Measurements from ENCODE around the gene DNAJB1.

Gene DNAJB1

DNA sequence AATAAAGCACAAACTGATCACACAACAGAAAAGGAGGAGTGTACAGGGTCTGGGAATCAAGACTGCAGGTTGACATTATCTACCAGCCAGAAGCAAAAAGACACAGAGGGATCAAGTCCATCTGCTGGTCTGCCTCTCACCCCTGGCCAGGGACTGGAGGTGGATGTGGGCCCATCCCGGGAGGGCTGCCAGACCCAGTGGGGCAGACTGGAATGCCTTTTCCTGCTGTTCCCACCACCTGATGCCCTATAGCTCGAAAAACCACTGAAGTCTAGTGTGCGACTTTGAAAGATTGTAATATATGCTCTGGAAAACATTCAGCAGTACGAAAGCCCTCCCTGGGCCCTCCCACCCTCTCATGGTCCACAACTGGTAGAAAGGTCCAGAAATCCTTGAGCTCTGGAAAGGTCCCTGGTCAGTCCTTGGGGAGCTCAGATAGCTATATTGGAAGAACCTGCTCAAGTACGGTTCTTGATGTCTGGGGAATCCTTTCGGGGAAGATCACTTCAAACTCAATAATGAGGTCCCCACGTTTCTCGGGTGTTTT, 2.6 kb downstream of the DNAJB1 start:
- Histone ChIP-seq H3K4me1 (ENCODE audit: control insufficient read depth, low read length) (peaks cover 34% of the 10 kb centered on the region), H3K9me2 (replicated peaks; ENCODE audit: control insufficient read depth, low read length) (no peaks in the 10 kb centered on the region), H3F3A (ENCODE audit: control insufficient read depth, insufficient read depth) (peaks cover 17% of the 10 kb centered on the region), H3K27me3 (ENCODE audit: control insufficient read depth, low read length) (no peaks in the 10 kb centered on the region), H3K4me3 (ENCODE audit: low read length) (peak overlapping the region; percentile 95; the same call in 1 of the 2 replicates), H3K4me2 (ENCODE audit: low read length) (peak overlapping the region; percentile 69), H4K20me1 (ENCODE audit: control insufficient read depth, insufficient read depth, low read depth, low read length) (peaks cover 30% of the 10 kb centered on the region), H3K27ac (ENCODE audit: low read depth, low read length) (no peak overlapping the region), H3K79me2 (ENCODE audit: control insufficient read depth, low read length) (peaks cover 31% of the 10 kb centered on the region), H3K9me3 (ENCODE audit: control insufficient read depth, insufficient read depth, low read length) (no peaks in the 10 kb centered on the region), H3K36me3 (ENCODE audit: control insufficient read depth, low read length) (peaks cover 49% of the 10 kb centered on the region)
- TF ChIP-seq EZH2phosphoT487 (IDR thresholded peaks at IDR 0.05; ENCODE audit: borderline replicate concordance, low read length), result no peak
- TF ChIP-seq, protein P1, sequence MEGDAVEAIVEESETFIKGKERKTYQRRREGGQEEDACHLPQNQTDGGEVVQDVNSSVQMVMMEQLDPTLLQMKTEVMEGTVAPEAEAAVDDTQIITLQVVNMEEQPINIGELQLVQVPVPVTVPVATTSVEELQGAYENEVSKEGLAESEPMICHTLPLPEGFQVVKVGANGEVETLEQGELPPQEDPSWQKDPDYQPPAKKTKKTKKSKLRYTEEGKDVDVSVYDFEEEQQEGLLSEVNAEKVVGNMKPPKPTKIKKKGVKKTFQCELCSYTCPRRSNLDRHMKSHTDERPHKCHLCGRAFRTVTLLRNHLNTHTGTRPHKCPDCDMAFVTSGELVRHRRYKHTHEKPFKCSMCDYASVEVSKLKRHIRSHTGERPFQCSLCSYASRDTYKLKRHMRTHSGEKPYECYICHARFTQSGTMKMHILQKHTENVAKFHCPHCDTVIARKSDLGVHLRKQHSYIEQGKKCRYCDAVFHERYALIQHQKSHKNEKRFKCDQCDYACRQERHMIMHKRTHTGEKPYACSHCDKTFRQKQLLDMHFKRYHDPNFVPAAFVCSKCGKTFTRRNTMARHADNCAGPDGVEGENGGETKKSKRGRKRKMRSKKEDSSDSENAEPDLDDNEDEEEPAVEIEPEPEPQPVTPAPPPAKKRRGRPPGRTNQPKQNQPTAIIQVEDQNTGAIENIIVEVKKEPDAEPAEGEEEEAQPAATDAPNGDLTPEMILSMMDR (IDR thresholded peaks at IDR 0.05; ENCODE audit: low read depth, low read length, poor library complexity, severe bottlenecking), result no peak

DNA sequence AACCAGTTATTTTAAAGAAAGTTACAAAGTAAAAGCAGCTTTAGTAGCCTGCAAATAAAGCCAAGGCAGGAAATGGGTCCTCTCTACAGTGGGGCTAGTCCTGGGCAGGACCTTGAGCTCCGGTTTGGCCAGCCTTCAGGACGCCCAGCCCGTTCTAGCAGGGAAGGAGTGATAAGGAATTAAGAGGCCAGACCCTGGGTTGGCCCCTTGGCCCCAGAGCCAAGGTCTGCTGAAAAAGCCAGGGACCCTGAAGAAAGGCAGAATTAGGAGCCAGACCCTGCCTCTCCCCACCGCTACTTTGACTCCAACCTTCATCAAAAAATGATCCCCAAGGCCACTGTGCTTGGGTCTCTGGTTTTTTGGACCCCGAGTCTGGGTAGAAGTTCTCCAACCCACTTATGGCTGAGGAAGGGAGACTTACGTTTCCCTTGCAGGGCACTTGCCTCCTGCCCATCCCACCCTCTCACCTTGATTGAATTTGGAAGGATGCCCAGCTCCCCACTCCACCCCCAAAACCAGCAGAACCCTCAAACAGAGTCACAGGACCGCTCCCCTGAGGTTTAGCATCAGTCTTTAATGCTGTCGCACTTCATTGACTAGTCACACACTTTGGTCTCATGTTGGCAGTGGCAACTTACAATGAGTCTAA, 3.9 kb downstream of the DNAJB1 start:
- H3F3A ChIP-seq (ENCODE audit: control insufficient read depth, insufficient read depth), result peaks cover 12% of the 10 kb centered on the region; the same call in 1 of the 2 replicates
- peaks cover 28% of the 10 kb centered on the region for H3K4me1 ChIP-seq (ENCODE audit: control insufficient read depth, low read length)
- no peak overlapping the region for H3K4me3 ChIP-seq (ENCODE audit: low read length)
- no peak overlapping the region for H3K27ac ChIP-seq (ENCODE audit: low read depth, low read length)
- peaks cover 30% of the 10 kb centered on the region for H4K20me1 ChIP-seq (ENCODE audit: control insufficient read depth, insufficient read depth, low read depth, low read length)
- H3K9me3 ChIP-seq (ENCODE audit: control insufficient read depth, insufficient read depth, low read length), result no peaks in the 10 kb centered on the region
- no peaks in the 10 kb centered on the region for H3K27me3 ChIP-seq (ENCODE audit: control insufficient read depth, low read length)
- no peak for TF ChIP-seq EZH2phosphoT487 (IDR thresholded peaks at IDR 0.05; ENCODE audit: borderline replicate concordance, low read length)
- TF ChIP-seq, protein P1 (IDR thresholded peaks at IDR 0.05; ENCODE audit: low read depth, low read length, poor library complexity, severe bottlenecking), result no peak
- no peaks in the 10 kb centered on the region for H3K9me2 ChIP-seq (replicated peaks; ENCODE audit: control insufficient read depth, low read length)
- peaks cover 49% of the 10 kb centered on the region for H3K36me3 ChIP-seq (ENCODE audit: control insufficient read depth, low read length)
- H3K79me2 ChIP-seq (ENCODE audit: control insufficient read depth, low read length), result peaks cover 31% of the 10 kb centered on the region
- no peak overlapping the region for H3K4me2 ChIP-seq (ENCODE audit: low read length)

DNA sequence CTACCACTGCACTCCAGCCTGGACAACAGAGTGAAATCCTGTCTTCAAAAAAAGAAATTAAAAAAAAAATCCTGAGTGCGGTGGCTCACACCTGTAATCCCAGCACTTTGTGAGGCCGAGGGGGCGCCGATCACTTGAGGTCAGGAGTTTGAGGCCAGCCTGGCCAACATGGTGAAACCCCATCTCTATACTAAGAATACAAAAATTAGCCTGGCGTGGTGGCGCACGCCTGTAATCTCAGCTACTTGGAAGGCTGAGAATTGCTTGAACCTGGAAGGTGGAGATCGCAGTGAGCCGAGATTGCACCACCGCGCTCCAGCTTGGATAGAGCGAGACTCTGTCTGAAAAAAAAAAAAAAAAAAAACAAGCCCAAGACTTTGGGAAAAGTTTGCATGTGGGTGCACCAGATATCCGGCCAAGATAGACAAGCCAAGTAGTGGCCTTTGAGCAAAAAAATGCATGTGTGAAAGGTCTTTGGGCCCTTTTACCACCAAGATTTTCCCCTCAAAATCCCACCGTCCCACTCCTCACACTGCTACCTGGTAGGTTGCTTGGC, 5.7 kb downstream of the DNAJB1 start:
- Histone ChIP-seq H3K9me2 (replicated peaks; ENCODE audit: control insufficient read depth, low read length) (no peaks in the 10 kb centered on the region), H3F3A (ENCODE audit: control insufficient read depth, insufficient read depth) (peaks cover 12% of the 10 kb centered on the region; the same call in 1 of the 2 replicates), H3K4me1 (ENCODE audit: control insufficient read depth, low read length) (peaks cover 20% of the 10 kb centered on the region), H4K20me1 (ENCODE audit: control insufficient read depth, insufficient read depth, low read depth, low read length) (peaks cover 30% of the 10 kb centered on the region), H3K36me3 (ENCODE audit: control insufficient read depth, low read length) (peaks cover 45% of the 10 kb centered on the region), H3K27me3 (ENCODE audit: control insufficient read depth, low read length) (no peaks in the 10 kb centered on the region), H3K27ac (ENCODE audit: low read depth, low read length) (no peak overlapping the region), H3K4me2 (ENCODE audit: low read length) (no peak overlapping the region), H3K9me3 (ENCODE audit: control insufficient read depth, insufficient read depth, low read length) (no peaks in the 10 kb centered on the region), H3K79me2 (ENCODE audit: control insufficient read depth, low read length) (peaks cover 24% of the 10 kb centered on the region), H3K4me3 (ENCODE audit: low read length) (no peak overlapping the region)
- TF ChIP-seq EZH2phosphoT487 (IDR thresholded peaks at IDR 0.05; ENCODE audit: borderline replicate concordance, low read length), result no peak
- TF ChIP-seq, protein P1 (IDR thresholded peaks at IDR 0.05; ENCODE audit: low read depth, low read length, poor library complexity, severe bottlenecking), result no peak

Measured in DOHH2 (cell line).